Keratinocyte (primary cell): Measurements from ENCODE around the gene CEP20.

Source experiments
- CTCF ChIP-seq, 3 experiments: IDR thresholded peaks in 1 of 3; conservative IDR thresholded peaks in 1 of 3; optimal IDR thresholded peaks in 1 of 3; 2 replicates in 2 of 3; 3 replicates in 1 of 3; pipeline versions ENCODE3 to v1.5.1; 2011; ENCODE audit warnings: low read length in 3 of 3, mild to moderate bottlenecking in 3 of 3, moderate library complexity in 2 of 3, control low read depth in 1 of 3, inconsistent platforms in 1 of 3; ENCODE audit not compliant: insufficient read depth in 2 of 3; ENCODE audit errors: extremely low read depth in 1 of 3
- EZH2 ChIP-seq: IDR thresholded peaks from one replicate; pipeline ENCODE4 v1.6.1; 2012; ENCODE audit warnings: inconsistent platforms, mild to moderate bottlenecking, low read length, moderate library complexity

GRCh38 chr16:15928261-15929104, 40.1 kb upstream of the CEP20 start:
- no peak for TF ChIP-seq CTCF (optimal IDR thresholded peaks at IDR 0.05 in 1 of 3, IDR thresholded peaks at IDR 0.05 in 1 of 3, conservative IDR thresholded peaks at IDR 0.05 in 1 of 3; ENCODE audit: extremely low read depth in 1 of 3, insufficient read depth in 2 of 3, low read length in 3 of 3)
- TF ChIP-seq EZH2: no peak
